Left forelimb (tissue), 1 donor: Measurements from ENCODE around the gene RCAN2.
"Not testable (repeated sequence)": the region's sequence is repeated elsewhere in the genome, so short reads cannot be mapped to it uniquely, and the experiment has no call there.

ENCODE experiments used
- DNase-seq: peaks from one replicate; pipeline ENCODE4 v3.0.0-alpha.2; 2018; ENCODE audit warnings: low spot score

Gene RCAN2

GRCh38 chr6:46440141-46440540 is 51.1 kb downstream of the RCAN2 start:
- no peak for DNase-seq

GRCh38 chr6:46438245-46438644 is 53.0 kb downstream of the RCAN2 start:
- DNase-seq = no peak

GRCh38 chr6:46437671-46438221 is 53.5 kb downstream of the RCAN2 start:
- DNase-seq = no peak

- DNase-seq = no peak
Observed at GRCh38 chr6:46422619-46423018, 68.6 kb downstream of the RCAN2 start.

GRCh38 chr6:46421939-46422338 is 69.3 kb downstream of the RCAN2 start:
- DNase-seq = no peak

- DNase-seq = no peak
Observed at GRCh38 chr6:46420921-46421638, 70.2 kb downstream of the RCAN2 start.

- DNase-seq = no peak
Observed at GRCh38 chr6:46419576-46420002, 71.7 kb downstream of the RCAN2 start.

- DNase-seq = no peak
Observed at GRCh38 chr6:46414398-46414797, 76.9 kb downstream of the RCAN2 start.

GRCh38 chr6:46412662-46413061 is 78.6 kb downstream of the RCAN2 start:
- DNase-seq = no peak

GRCh38 chr6:46411456-46412197 is 79.6 kb downstream of the RCAN2 start:
- no peak for DNase-seq

GRCh38 chr6:46410334-46410953 is 80.8 kb downstream of the RCAN2 start:
- no peak for DNase-seq

- DNase-seq = no peak
Observed at GRCh38 chr6:46407776-46408530, 83.3 kb downstream of the RCAN2 start.

GRCh38 chr6:46407246-46407645 is 84.0 kb downstream of the RCAN2 start:
- no peak for DNase-seq

GRCh38 chr6:46405620-46406180 is 85.5 kb downstream of the RCAN2 start:
- DNase-seq = not testable (repeated sequence)

- DNase-seq = no peak
Observed at GRCh38 chr6:46400898-46401297, 90.4 kb downstream of the RCAN2 start.

- DNase-seq = no peak
Observed at GRCh38 chr6:46395530-46395929, 95.7 kb downstream of the RCAN2 start.

GRCh38 chr6:46393940-46394337 is 97.3 kb downstream of the RCAN2 start:
- DNase-seq = no peak

GRCh38 chr6:46393161-46393939 is 97.9 kb downstream of the RCAN2 start:
- DNase-seq = no peak

- DNase-seq = no peak
Observed at GRCh38 chr6:46392294-46392693, 99.0 kb downstream of the RCAN2 start.

- DNase-seq = no peak
Observed at GRCh38 chr6:46390153-46390876, 100.9 kb downstream of the RCAN2 start.
